Measurements from ENCODE around the gene ZFP92. TPM values are rescaled to one million over a fixed set of nuclear protein-coding genes. Genes with fewer than 3 reads are reported as not detected.

ZFP92 gene
- total RNA-seq, 1 donor from 2014 or later, result 0.39 TPM

DNA sequence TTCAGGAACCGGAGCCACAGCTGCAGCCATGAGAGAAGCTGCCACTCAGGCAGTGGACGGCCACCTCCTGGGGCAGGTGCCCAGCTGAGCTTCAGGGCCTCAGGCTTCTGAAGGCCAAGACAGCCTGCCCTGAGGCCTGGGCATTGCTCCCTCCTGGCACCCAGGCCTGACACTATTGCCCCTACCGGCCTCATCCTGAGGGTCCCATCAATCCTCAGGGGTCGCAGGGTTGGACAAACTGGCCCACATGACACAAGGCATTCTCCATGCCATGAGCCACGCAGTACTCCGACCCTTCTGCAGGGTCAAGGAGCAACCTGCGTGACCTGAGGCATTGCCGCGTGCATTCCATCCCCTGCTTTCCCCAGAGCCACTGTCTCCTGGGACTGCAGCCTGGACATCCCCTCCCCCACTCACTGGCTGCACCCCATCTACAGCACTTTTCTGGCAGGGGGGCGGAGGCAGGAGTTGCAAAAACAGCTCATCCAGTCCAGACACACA lies 3.0 kb upstream of the ZFP92 start:
- no peak for DNase-seq (ENCODE audit: low read depth in 2 of 2)

DNA sequence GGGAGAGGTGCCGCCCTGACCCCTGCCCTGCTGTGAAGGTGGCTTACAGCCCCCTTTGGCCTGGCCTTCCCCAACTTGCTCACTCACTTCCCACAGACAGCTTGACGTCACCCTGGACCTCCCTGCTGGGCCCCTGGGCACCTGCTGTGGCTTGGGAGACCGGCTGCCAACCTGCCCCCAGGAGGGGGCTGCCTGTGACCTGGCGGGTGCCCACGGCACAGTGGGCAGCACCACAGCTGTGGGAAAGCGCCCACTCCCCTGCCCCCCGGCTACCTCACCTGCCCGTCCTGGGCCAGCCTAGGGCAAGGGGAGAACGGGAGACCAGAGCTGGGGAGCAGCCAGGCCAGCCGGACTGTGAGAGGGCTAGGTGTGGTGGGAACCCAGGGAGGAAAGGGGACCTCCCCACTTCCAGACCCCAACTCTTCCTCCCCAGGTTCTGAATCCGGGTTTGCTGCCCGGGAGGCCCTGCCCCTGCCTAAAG lies 2.4 kb upstream of the ZFP92 start:
- no peak for DNase-seq (ENCODE audit: low read depth in 2 of 2)

- DNase-seq (ENCODE audit: low read depth in 2 of 2), result no peak
These were observed 1.7 kb upstream of the ZFP92 start for GRCh38 chrX:153409414-153410101.

GRCh38 chrX:153410373-153410772 lies 899 bp upstream of the ZFP92 start:
- DNase-seq (ENCODE audit: low read depth in 2 of 2), result no peak

DNA sequence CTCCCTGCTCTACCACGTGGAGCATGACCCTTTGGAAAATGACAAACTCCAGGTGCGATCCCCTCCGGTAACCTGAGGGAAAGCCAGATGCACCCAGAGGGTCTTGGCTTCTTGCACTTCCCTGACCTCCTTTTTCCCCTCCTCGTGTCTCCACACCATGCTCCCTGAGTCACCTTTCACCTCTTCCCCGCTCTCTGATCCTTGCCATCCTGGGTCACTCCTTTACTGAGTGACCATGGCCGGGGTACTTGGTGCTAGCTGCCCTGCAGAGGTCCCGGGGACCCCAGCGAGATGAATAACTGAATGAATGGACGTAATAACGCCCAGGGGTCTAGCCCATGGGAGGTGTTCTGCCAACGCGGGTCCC lies 401 bp upstream of the ZFP92 start:
- no peak for DNase-seq (ENCODE audit: low read depth in 2 of 2)

- DNase-seq (ENCODE audit: low read depth in 2 of 2), result no peak
These were observed 809 bp downstream of the ZFP92 start for GRCh38 chrX:153411988-153412574.

DNA sequence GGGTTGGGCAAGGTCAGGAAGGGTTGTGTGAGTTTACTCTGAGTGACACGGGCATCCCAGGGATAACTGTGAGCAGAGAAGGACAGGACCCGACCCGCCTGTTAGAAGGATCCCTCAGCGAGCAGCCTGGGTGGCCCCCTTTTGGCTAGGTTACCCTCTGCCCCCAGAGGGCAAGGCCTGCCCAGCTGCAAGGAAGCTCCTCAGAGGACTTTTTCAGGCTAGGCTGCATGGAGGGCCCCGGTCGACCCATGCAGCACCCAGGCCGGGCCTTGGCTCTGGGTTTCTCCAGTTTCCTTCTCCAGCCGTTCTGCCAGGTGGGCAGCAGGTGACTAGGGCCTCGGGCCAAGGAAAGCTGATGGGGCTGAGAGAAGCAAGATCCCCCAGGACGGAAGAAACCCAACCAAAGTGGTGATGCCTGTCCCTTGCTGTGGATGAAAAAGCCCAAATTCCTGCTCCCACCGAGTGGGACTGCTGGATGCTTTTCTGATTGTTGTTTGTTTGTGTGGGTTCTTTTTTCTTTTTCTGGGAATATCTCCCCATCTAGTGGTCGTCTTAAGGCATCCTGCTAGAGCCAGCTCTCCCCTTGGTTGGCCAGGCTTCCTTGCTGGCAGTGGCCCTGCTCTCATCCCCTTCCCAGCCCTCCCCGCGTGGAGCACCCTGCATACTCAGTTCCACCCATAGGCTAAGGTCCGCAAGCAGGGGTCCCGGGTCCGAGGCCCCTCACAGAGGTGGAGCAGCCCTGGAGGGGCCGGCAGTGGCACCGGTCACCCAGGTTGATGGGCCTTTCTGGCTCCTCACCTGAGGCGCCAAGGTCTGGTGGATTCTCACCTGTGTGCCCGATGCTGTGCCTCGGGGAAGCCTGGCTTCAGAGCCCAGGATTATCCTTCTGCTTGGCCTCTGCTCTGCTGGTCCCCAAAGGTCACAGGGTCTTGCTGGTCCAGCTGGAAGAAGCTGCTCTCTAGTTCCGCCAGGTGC lies 1.8 kb downstream of the ZFP92 start:
- DNase-seq (ENCODE audit: low read depth in 2 of 2), result no peak

- DNase-seq (ENCODE audit: low read depth in 2 of 2), result no peak
These were observed 2.5 kb downstream of the ZFP92 start for GRCh38 chrX:153413731-153414130.

- no peak for DNase-seq (ENCODE audit: low read depth in 2 of 2)
These were observed 3.7 kb downstream of the ZFP92 start for GRCh38 chrX:153414856-153415510.

GRCh38 chrX:153416781-153417450 lies 5.6 kb downstream of the ZFP92 start:
- DNase-seq (ENCODE audit: low read depth in 2 of 2), result no peak

DNA sequence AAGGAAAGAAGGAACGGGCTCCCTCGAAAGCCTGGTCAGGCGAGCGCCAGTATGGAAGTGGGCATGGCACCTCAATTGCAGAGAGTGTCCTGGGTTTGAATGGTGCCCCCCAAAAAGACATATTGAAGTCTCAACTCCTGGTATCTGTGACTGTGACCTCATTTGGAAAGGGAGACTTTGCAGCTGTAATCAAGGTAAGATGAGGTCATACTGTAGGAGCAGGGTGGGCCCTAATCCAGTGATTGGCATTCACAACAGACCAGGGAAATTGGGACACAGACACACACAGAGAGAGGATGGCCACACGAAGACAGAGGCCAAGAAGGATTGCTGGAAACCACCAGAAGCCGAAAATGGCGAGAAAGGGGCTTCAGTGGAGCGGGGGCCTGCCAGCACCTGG lies 6.4 kb downstream of the ZFP92 start:
- DNase-seq (ENCODE audit: low read depth in 2 of 2), result no peak

DNA sequence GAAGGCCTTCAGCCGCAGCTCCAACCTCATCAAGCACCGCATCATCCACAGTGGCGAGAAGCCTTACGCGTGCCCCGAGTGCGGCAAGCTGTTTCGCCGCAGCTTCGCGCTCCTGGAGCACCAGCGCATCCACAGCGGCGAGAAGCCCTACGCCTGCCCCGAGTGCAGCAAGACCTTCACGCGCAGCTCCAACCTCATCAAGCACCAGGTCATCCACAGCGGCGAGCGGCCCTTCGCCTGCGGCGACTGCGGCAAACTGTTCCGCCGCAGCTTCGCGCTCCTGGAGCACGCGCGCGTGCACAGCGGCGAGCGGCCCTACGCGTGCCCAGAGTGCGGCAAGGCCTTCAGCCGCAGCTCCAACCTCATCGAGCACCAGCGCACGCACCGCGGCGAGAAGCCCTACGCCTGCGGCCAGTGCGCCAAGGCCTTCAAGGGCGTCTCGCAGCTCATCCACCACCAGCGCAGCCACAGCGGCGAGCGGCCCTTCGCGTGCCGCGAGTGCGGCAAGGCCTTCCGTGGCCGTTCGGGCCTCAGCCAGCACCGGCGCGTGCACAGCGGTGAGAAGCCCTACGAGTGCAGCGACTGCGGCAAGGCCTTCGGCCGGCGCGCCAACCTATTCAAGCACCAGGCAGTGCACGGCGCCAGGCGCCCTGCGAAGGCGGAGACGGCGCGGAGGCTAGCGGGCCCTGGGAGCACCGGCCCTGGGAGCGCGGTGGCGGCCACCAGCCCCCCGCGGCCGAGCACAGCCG lies 9.8 kb downstream of the ZFP92 start:
- DNase-seq (ENCODE audit: low read depth in 2 of 2), result no peak

DNA sequence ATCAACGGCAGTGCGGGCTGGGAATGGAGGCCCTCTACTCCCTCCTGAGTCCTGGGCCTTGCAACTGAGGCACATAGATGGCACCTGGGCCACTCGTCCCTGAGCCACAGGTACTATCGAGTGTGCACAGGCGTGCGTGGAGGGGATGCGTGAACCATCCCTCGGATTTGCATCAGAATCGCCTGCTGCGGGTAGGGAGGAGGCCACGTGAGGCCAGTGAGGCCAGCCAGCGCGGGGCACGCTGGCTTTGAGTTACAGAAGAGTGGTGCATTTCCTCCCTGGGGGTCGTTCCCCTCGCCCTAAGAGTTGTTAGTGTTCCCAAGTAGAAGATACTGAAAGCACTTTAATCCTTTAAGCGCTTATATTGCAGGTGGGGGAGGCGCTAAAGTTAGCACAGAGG lies 10.6 kb downstream of the ZFP92 start:
- DNase-seq (ENCODE audit: low read depth in 2 of 2), result no peak

- no peak for DNase-seq (ENCODE audit: low read depth in 2 of 2)
These were observed 12.4 kb downstream of the ZFP92 start for GRCh38 chrX:153423652-153424051.

- no peak for DNase-seq (ENCODE audit: low read depth in 2 of 2)
These were observed 14.9 kb downstream of the ZFP92 start for GRCh38 chrX:153426204-153426603.

DNA sequence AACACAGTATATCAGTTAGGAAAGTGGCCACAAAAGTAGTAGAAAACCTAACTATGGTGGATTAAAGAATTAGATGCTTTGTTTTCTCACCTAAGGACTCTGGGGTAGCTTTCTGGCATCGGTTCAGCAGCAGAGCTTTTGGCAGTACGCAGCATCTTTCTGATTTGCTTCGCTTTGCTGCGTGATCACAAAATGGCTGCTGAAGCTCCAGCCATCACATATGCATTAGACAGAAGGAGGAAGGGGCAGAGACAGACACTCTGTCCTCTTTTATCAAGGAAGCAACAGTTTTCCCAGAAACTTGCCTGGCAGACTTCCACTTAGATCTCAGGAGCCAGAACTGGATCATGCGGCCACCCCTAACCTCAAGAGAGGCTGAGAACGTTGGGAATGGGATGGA lies 19.5 kb downstream of the ZFP92 start:
- no peak for DNase-seq (ENCODE audit: low read depth in 2 of 2)

DNA sequence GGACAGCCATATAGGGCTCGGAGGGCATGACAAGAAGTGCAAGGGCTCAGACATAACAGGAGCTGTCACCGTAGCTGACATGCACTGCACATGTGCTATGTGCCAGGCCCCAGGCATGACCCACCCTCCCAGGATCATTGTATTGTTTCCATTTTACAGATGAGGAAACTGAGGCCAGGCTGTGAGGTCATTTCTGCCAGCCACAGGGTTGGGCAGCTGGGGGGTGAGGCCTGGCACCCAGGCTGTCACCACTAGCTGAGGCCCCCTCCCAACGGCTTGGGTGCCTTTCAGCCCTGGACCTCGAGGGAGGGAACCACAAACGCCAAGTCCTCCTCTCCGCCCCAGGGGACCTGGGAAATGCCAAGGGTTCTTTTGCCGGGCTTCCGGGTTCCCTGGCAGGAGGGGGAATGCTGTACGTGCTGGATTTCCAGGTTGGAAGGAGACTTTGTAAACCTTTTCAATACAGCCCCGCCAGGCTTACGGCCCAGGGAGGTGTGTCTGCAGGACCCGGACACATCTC lies 21.9 kb downstream of the ZFP92 start:
- no peak for DNase-seq (ENCODE audit: low read depth in 2 of 2)

DNA sequence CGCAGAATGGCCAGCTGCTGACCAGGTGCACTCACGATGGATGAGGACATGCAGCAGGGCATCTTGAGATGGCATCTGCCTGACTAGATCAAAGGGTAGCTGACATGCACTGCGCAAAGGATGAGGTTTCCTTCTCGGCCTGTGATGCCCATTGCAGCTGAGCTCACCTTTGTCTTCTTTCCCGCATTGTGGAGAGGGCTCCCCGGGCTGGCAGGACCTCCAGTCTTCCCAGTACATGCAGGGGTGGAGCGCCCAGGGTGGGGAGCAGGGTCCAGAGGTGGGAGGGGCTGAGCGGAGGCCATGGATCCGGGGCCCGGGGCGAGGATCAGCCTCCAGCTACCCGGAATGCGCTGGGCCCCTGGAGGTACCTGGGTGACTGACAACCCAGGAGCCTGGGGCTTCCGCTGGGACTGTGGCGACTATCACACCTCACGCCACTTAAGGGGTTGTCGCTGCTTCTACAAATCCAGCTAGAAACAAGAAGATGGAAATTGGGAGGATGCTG lies 22.6 kb downstream of the ZFP92 start:
- no peak for DNase-seq (ENCODE audit: low read depth in 2 of 2)

- DNase-seq (ENCODE audit: low read depth in 2 of 2), result no peak
These were observed 23.5 kb downstream of the ZFP92 start for GRCh38 chrX:153434801-153435200.

GRCh38 chrX:153435845-153436244 lies 24.6 kb downstream of the ZFP92 start:
- DNase-seq (ENCODE audit: low read depth in 2 of 2), result no peak

Data from dermis microvascular lymphatic vessel endothelial cell (primary cell).